Rectal smooth muscle tissue (tissue), 1 donor: ENCODE data around the gene FLOT2.

ENCODE experiments used
- H3K27ac ChIP-seq: one replicate; pipeline ENCODE4 v1.7.0; 2013; ENCODE audit warnings: low read depth, low read length, inconsistent platforms
- H3K27me3 ChIP-seq: one replicate; pipeline ENCODE4 v1.7.0; 2013; ENCODE audit warnings: low read length; ENCODE audit not compliant: control insufficient read depth, insufficient read depth
- H3K36me3 ChIP-seq: one replicate; pipeline ENCODE4 v1.7.0; 2013; ENCODE audit warnings: low read length; ENCODE audit not compliant: control insufficient read depth, insufficient read depth
- H3K4me1 ChIP-seq: one replicate; pipeline ENCODE4 v1.7.0; 2013; ENCODE audit warnings: low read length; ENCODE audit not compliant: control insufficient read depth, insufficient read depth
- H3K4me3 ChIP-seq: one replicate; pipeline ENCODE4 v1.7.0; 2013; ENCODE audit warnings: low read length
- H3K9ac ChIP-seq: one replicate; pipeline ENCODE4 v1.7.0; 2013; ENCODE audit warnings: low read length

The FLOT2 gene

GRCh38 chr17:28874750-28875149 is 22.8 kb downstream of the FLOT2 start:
- Histone ChIP-seq H3K9ac (no peak overlapping the region), H3K4me3 (no peak overlapping the region), H3K27me3 (no peaks in the 10 kb centered on the region), H3K36me3 (peaks cover 8% of the 10 kb centered on the region), H3K4me1 (no peaks in the 10 kb centered on the region), H3K27ac (no peak overlapping the region)

DNA sequence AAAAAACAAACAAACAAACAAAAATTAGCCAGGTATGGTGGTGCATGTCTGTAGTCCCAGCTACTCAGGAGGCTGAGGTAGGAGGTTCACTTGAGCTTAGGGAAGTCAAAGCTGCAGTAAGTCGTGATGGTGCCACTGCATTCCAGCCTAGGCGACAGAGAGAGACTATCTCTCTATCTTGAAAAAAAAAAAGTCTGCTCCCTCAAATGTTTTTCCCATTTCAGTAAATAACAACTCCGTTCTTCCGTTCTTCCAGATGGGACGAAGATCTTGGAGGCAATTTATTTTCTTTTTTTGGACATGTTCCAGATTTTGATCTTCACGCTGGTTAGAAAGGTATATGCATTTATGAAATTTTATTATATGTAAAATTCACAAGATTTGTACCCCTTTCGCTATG is 23.7 kb downstream of the FLOT2 start:
- Histone ChIP-seq H3K36me3 (no peaks in the 10 kb centered on the region), H3K4me1 (no peaks in the 10 kb centered on the region), H3K27ac (no peak overlapping the region), H3K27me3 (no peaks in the 10 kb centered on the region), H3K9ac (no peak overlapping the region), H3K4me3 (no peak overlapping the region)

DNA sequence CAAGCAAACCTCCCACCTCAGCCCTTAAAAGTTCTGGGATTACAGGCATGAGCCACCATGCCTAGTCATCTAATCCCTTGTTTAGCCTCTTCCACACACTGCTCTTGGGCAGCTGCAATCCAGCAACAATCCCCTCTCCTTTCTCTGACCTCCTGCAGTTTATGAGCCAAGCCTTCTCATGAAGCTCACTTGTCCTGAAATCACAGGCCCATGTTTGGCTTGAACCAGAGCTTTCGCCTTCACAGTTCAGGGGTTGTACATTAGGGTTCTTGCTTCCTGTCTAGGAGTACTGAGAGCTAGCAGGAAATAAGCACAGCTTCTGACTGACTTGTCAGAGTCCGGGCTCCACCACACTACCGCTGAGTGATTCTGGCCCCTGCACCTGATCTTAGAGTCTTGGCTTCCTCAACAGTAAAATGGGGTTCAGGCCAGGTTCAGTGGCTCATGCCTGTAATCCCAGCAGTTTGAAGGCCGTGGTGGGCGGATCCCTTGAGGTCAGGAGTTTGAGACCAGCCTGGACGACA is 26.4 kb downstream of the FLOT2 start:
- Histone ChIP-seq H3K4me3 (no peak overlapping the region), H3K27ac (no peak overlapping the region), H3K9ac (no peak overlapping the region), H3K4me1 (no peaks in the 10 kb centered on the region), H3K36me3 (no peaks in the 10 kb centered on the region), H3K27me3 (no peaks in the 10 kb centered on the region)

DNA sequence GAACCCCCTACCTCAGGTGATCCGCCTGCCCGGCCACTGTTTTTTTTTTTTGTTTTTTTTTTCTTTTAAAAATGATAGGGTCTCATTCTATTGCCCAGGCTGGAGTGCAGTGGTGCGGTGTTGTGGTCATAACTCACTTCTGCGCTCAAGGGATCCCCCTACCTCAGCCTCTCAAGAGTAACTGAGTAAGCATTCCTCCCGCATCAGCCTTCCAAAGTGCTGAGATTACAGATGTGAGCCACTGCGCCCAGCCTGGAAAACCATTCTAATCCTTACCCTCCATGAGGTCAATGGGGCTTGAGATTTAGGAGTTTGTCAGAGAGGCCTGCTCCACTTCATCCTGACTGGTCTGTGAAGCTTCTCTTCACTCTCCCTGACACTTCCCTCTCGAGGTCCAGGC is 30.3 kb downstream of the FLOT2 start:
- Histone ChIP-seq H3K4me3 (no peak overlapping the region), H3K9ac (no peak overlapping the region), H3K36me3 (no peaks in the 10 kb centered on the region), H3K27ac (no peak overlapping the region), H3K27me3 (no peaks in the 10 kb centered on the region), H3K4me1 (no peaks in the 10 kb centered on the region)

DNA sequence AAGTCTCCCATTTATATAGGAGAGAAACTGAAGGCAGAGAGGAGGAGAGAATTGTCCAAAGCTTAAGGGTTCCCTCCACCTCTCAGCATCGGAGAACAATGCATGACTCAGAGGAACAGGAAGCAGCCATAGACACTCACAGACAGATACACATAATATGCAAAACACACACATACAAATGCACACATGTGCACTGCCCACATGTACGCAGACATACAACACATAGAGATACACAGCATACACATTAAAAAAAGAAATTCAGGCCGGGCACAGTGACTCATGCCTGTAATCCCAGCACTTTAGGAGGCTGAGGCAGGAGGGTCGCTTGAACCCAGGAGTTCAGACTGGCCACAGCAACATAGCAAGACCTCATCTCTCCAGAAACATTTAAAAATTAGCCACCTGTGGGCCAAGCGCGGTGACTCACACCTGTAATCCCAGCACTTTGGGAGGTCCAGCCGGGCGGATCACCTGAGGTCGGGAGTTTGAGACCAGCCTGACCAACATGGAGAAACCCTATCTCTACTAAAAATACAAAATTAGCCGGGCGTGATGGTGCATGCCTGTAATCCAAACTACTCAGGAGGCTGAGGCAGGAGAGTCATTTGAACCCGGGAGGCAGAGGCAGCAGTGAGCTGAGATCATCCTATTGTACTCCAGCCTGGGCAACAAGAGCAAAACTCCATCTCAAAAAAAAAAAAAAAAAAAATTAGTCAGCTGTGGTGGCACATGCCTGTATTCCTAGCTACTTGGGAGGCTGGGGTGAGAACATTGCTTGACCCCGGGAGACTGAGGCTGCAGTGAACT is 31.4 kb downstream of the FLOT2 start:
- H3K4me1 ChIP-seq: no peaks in the 10 kb centered on the region
- no peak overlapping the region for H3K27ac ChIP-seq
- H3K9ac ChIP-seq: no peak overlapping the region
- peaks cover 4% of the 10 kb centered on the region for H3K36me3 ChIP-seq
- H3K4me3 ChIP-seq: no peak overlapping the region
- H3K27me3 ChIP-seq: no peaks in the 10 kb centered on the region

DNA sequence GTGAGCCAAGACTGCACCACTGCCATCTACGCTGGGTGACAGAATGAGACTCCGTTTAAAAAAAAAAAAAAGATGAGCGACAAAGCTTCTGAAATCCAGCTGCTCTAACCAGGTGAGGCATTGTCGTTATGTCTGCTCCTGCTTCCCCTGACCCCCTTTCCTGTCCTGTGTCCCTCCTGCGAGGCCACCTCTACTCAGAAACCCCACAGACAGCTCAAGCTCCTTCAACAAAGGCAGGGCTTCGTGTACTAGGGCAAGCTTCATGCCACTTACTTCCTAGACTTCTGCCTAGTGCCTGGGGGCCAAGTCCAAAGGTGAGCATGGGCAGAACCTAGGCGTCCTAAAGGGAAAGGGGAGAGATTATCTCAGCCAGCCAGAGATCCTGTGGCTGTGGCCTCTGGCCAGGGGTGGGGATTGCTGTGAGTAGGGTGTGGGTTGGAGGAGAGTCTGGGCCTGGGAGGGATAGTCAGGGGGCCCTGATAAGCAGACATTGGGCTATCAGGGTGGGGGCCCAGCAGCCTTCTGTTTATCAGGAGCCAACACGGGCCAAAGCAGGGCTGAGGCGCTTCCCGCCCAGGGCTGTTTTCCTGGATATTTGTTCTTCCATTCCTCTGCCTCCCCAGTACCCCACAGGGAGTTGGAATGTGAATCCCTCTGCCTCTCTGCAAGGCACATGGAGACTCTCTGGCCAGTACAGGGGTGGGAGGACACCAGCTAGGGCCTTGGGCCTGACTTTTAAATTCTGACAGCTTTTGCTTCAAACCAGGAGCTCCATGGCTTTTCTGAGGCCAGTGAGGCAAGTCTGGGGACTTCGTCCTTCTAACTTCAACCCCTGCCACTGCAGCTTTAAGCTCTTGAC is 32.3 kb downstream of the FLOT2 start:
- no peaks in the 10 kb centered on the region for H3K4me1 ChIP-seq
- H3K36me3 ChIP-seq: peaks cover 9% of the 10 kb centered on the region
- no peak overlapping the region for H3K9ac ChIP-seq
- no peak overlapping the region for H3K27ac ChIP-seq
- H3K4me3 ChIP-seq: no peak overlapping the region
- H3K27me3 ChIP-seq: no peaks in the 10 kb centered on the region

- Histone ChIP-seq H3K27me3 (no peaks in the 10 kb centered on the region), H3K27ac (no peak overlapping the region), H3K36me3 (peaks cover 9% of the 10 kb centered on the region), H3K4me3 (no peak overlapping the region), H3K4me1 (no peaks in the 10 kb centered on the region), H3K9ac (no peak overlapping the region)
Measured at GRCh38 chr17:28863953-28864352, 33.6 kb downstream of the FLOT2 start.

GRCh38 chr17:28862561-28862960 is 35.0 kb downstream of the FLOT2 start:
- H3K27ac ChIP-seq: no peak overlapping the region
- H3K36me3 ChIP-seq: peaks cover 19% of the 10 kb centered on the region
- H3K4me3 ChIP-seq: no peak overlapping the region
- H3K4me1 ChIP-seq: no peaks in the 10 kb centered on the region
- H3K9ac ChIP-seq: no peak overlapping the region
- H3K27me3 ChIP-seq: no peaks in the 10 kb centered on the region

GRCh38 chr17:28861393-28862203 is 35.9 kb downstream of the FLOT2 start:
- Histone ChIP-seq H3K4me3 (no peak overlapping the region), H3K36me3 (peaks cover 19% of the 10 kb centered on the region), H3K4me1 (no peaks in the 10 kb centered on the region)

DNA sequence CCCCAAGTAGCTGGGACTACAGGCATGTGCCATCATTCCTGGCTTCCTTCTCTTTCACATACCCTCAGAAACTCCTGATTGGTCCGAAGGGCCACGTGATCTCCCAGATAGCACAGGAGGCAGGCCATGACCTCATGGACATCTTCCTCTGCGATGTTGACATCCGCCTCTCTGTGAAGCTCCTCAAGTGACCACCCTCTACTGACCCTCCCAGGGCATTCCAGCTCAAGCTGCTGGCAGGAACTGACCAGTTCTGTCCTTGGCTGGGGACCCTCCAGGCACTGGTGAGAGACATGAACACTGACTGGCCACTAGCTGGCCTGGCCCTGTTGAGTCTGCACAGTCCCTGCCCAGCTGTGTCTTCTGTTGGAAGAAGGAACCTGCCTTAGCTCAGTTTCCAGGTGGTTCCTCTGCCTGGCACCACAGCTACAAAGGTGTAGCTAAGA is 37.1 kb downstream of the FLOT2 start:
- peaks cover 2% of the 10 kb centered on the region for H3K4me1 ChIP-seq
- H3K27me3 ChIP-seq: no peaks in the 10 kb centered on the region
- peaks cover 19% of the 10 kb centered on the region for H3K36me3 ChIP-seq
- H3K9ac ChIP-seq: no peak overlapping the region
- H3K27ac ChIP-seq: no peak overlapping the region
- no peak overlapping the region for H3K4me3 ChIP-seq

More at GRCh38 chr17:28861393-28862203, 35.9 kb downstream of the FLOT2 start:
- Histone ChIP-seq H3K9ac (no peak overlapping the region), H3K27me3 (no peaks in the 10 kb centered on the region), H3K27ac (no peak overlapping the region)

DNA sequence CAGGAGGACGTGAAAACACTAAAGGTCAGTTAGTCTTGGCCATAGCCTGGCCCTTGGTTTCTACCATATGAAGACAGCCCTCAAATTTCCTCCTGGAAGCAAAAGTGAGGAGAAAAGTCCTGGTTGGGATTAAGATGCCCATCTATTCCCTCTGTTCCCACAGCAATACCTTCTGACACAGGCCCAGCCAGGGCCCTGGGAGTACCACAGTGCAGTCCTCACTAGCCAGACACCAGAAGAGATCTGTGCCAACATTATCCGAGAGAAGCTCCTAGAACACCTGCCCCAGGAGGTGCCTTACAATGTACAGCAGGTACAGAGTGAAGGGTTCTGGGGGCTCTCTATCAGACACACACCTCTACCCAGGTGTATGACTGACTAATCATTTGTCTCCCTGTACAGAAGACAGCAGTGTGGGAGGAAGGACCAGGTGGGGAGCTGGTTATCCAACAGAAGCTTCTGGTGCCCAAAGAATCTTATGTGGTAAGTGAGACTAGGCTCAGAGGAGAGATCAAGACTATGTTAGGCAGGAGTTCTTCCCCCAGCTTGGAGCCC is 38.7 kb downstream of the FLOT2 start:
- no peak overlapping the region for H3K9ac ChIP-seq
- H3K4me1 ChIP-seq: peaks cover 4% of the 10 kb centered on the region
- no peak overlapping the region for H3K4me3 ChIP-seq
- no peak overlapping the region for H3K27ac ChIP-seq
- H3K27me3 ChIP-seq: no peaks in the 10 kb centered on the region
- H3K36me3 ChIP-seq: peaks cover 19% of the 10 kb centered on the region
